GM10266 (cell line): Measurements from ENCODE around the gene HECW1.

Source experiments
- DNase-seq: peaks from one replicate; pipeline ENCODE4 v3.0.0; 2012; ENCODE audit errors: extremely low spot score
- TF ChIP-seq, protein P1 (sequence below): IDR thresholded peaks from 2 replicates; pipeline ENCODE4 v1.5.1; 2012; ENCODE audit warnings: mild to moderate bottlenecking, low read depth; ENCODE audit not compliant: control insufficient read depth, insufficient read depth; ENCODE audit errors: missing control alignments

The HECW1 gene

DNA sequence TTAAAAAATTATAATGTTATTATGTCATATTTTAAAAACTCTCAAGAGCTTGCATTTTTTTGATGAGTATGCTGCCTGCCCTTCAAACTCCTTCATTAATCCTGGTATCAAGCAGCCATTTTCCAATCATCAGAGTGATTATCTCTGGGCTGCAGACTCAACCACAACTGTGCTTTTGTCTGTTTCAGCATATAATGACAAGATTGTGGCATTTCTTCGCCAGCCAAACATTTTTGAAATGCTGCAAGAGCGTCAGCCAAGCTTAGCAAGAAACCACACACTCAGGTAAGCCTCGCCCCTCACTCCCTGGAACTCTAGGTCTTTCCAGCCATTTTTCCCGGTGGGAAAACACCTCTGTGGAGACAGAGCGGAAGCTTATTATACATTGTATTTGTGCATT is 380.4 kb downstream of the HECW1 start:
- no peak for DNase-seq
- TF ChIP-seq, protein P1, sequence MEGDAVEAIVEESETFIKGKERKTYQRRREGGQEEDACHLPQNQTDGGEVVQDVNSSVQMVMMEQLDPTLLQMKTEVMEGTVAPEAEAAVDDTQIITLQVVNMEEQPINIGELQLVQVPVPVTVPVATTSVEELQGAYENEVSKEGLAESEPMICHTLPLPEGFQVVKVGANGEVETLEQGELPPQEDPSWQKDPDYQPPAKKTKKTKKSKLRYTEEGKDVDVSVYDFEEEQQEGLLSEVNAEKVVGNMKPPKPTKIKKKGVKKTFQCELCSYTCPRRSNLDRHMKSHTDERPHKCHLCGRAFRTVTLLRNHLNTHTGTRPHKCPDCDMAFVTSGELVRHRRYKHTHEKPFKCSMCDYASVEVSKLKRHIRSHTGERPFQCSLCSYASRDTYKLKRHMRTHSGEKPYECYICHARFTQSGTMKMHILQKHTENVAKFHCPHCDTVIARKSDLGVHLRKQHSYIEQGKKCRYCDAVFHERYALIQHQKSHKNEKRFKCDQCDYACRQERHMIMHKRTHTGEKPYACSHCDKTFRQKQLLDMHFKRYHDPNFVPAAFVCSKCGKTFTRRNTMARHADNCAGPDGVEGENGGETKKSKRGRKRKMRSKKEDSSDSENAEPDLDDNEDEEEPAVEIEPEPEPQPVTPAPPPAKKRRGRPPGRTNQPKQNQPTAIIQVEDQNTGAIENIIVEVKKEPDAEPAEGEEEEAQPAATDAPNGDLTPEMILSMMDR, result no peak

DNA sequence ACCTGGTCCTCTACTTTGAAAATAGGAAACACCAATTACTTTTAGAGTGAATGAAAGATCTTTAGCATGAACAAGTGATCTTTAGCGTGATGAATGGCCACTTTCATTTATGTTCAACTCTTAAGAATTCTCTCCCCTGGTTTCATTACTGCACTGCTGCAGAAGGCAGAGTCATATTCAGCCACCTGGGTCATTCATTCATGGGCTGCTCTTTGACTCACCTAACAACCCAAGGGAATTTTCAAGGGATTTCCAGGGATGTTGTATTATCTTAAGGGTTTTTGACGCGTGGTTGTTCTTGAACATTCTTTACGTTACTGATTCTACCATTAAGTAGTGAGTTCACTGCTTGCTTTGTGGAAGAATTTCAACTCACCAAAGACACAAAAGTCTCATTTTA is 383.1 kb downstream of the HECW1 start:
- TF ChIP-seq, protein P1, result no peak

DNA sequence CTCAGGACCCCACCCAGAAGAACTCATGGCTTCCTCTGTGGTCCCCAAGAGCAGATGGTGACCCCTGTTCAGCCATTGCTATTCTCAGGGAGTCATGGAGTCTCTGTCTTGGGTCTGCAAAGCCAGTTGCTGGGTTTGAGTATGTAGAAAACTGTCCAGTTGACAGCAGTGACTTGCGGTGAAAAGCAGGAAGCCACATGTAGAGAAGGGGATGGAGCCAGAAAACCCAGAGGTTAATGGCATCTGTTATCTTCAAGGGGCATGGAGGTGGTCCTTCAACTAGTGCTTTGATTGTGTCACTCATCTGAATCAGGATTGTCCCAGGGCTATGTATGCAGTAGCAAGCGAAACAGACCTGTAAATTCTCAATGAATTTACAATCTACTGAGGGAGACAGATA is 384.1 kb downstream of the HECW1 start:
- no peak for DNase-seq
- TF ChIP-seq, protein P1, result no peak

More for the DNA sequence above, 383.1 kb downstream of the HECW1 start:
- DNase-seq, result no peak

DNA sequence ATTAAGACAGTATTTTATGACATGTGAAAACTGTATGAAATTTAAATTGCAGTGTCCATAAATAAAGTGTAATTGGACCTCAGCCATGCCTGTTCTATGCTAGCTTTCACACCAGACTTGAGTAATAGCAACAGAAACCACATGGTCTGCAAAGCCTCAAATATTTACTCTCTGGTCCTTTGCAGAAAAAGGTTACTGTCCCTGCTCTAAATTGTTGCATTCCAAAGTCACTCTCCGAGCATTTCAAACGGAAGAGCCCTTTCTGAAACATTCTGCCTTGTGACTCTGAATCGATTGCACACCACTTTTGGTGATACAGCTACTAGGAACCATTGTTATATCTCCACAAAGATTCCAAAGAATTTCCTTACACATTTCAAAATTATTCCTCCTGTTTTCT is 389.4 kb downstream of the HECW1 start:
- no peak for DNase-seq
- TF ChIP-seq, protein P1, result no peak

DNA sequence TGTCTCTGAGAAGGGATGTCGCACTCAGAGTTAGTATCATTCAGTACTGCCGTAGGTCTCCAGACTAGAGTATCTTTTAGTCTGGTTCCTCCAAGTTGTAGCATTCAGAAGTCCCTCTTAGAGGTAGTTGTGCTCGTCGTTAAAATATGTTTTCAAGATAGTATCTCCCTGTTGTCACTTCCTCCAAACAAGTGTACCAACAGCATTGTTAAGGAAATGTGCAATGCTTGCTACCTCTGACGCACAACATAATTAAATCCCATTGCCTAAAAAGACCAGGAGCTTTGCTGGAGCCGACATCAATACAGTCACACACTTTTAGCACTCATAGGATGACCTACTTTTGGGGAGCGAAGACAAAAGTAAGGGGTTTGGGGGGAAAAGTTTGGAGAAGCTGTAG is 390.5 kb downstream of the HECW1 start:
- DNase-seq, result no peak
- TF ChIP-seq, protein P1, result no peak

DNA sequence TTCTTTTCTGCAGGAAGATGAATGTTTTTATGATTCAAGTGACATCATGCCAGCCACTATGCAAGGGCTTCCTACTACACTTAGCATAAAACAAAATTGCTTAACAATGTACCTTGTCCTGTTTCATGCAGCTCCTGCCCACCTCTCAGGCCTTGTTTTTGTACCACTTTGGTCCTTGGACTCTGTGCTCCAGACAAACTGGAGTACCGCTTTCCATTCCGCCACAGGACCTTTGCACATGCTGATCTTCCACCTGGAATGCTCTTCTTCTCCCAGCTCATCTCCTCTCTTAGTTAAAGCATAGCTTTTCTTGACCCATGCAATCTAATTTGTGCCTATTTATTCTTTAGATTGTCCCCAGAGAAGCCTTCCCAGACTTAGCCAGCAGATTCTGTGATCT is 393.0 kb downstream of the HECW1 start:
- DNase-seq, result no peak
- TF ChIP-seq, protein P1, result no peak

DNA sequence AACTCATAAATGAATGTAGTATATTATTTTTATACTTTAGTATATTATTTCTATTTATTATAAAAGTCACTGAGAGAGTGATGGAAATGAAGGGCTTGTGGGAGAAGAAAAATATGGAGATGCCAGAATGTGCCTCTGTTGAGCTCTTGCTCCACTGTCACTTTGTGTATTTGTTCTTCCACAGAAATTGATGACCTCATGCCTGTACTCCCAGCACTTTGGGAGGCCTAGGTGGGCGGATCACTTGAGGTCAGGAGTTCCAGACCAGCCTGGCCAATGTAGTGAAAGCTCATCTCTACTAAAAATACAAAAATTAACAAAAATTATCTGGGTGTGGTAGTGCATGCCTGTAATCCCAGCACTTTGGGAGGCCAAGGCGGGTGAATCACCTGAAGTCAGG is 394.0 kb downstream of the HECW1 start:
- TF ChIP-seq, protein P1, result no peak

DNA sequence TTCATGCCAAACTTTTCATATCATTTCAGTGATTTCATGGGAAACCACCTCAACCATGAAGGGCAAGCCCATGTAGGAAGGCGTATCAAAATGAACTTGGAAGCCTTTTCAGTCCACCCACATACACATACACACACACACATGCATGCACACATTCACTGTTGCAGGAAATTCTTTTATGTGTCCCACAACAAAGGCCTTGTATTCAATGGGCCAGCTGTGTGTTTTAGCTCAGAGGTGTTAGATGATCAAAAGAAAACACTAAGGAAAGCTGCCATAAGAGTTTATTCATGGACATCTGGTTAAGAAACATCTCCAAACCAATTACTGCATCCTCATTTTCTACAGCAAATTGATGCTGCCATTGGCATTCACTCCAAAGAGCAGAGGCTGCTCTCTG is 396.0 kb downstream of the HECW1 start:
- no peak for DNase-seq
- TF ChIP-seq, protein P1, result no peak

More for the DNA sequence above, 394.0 kb downstream of the HECW1 start:
- DNase-seq, result no peak
